Subcutaneous abdominal adipose tissue (tissue), 5 donors: ENCODE data around the gene CYP4F22.
"Not testable (repeated sequence)": the region's sequence is repeated elsewhere in the genome, so short reads cannot be mapped to it uniquely, and the experiment has no call there.

Experiments used
- H3K27ac ChIP-seq: one replicate; pipeline ENCODE4 v1.7.0; 2013; ENCODE audit warnings: low read depth, mild to moderate bottlenecking, inconsistent platforms, low read length, moderate library complexity
- H3K27me3 ChIP-seq, 5 donors: one replicate each; pipeline ENCODE4 v1.7.0; 2013; ENCODE audit warnings: low read length in 5 of 5, inconsistent platforms in 1 of 5; ENCODE audit not compliant: control insufficient read depth in 5 of 5, insufficient read depth in 4 of 5
- H3K36me3 ChIP-seq, 5 donors: one replicate each; pipeline ENCODE4 v1.7.0; 2013; ENCODE audit warnings: low read length in 5 of 5; ENCODE audit not compliant: control insufficient read depth in 5 of 5, insufficient read depth in 5 of 5
- H3K4me1 ChIP-seq, 5 donors: one replicate each; pipeline ENCODE4 v1.7.0; 2013; ENCODE audit warnings: low read length in 5 of 5, mild to moderate bottlenecking in 3 of 5, moderate library complexity in 1 of 5; ENCODE audit not compliant: control insufficient read depth in 5 of 5, insufficient read depth in 5 of 5
- H3K4me3 ChIP-seq, 5 donors: one replicate each; pipeline ENCODE4 v1.7.0; 2013; ENCODE audit warnings: low read length in 5 of 5, low read depth in 1 of 5
- H3K9ac ChIP-seq, 5 donors: one replicate each; pipeline ENCODE4 v1.7.0; 2013; ENCODE audit warnings: low read length in 5 of 5, mild to moderate bottlenecking in 4 of 5, moderate library complexity in 3 of 5
- H3K9me3 ChIP-seq, 5 donors: one replicate each; pipeline ENCODE4 v1.7.0; 2013; ENCODE audit warnings: low read length in 5 of 5; ENCODE audit not compliant: control insufficient read depth in 5 of 5
- donor health status: healthy.
- donor health status: healthy.
- donor health status: healthy.
- donor health status: healthy.
- donor health status: healthy.

Gene CYP4F22

GRCh38 chr19:15587663-15588062 is 79.3 kb downstream of the CYP4F22 start:
- Histone ChIP-seq H3K36me3 (no peaks in the 10 kb centered on the region), H3K27ac (no peak overlapping the region), H3K9ac (no peak overlapping the region), H3K27me3 (peaks cover 11 to 17% (median 16%) of the 10 kb centered on the region in 5 donors), H3K9me3 (peaks cover 0 to 7% (median 5%) of the 10 kb centered on the region in 5 donors), H3K4me3 (no peak overlapping the region), H3K4me1 (peaks cover 0 to 7% (median 3%) of the 10 kb centered on the region in 5 donors)

GRCh38 chr19:15588265-15588664 is 79.9 kb downstream of the CYP4F22 start:
- H3K4me3 ChIP-seq, result no peak overlapping the region
- H3K36me3 ChIP-seq, result no peaks in the 10 kb centered on the region
- H3K27ac ChIP-seq, result no peak overlapping the region
- H3K27me3 ChIP-seq, result peaks cover 11 to 12% (median 12%) of the 10 kb centered on the region in 5 donors
- H3K9ac ChIP-seq, result no peak overlapping the region
- H3K9me3 ChIP-seq, result peaks cover 0 to 7% (median 5%) of the 10 kb centered on the region in 5 donors
- H3K4me1 ChIP-seq, result peaks cover 0 to 7% (median 3%) of the 10 kb centered on the region in 5 donors

DNA sequence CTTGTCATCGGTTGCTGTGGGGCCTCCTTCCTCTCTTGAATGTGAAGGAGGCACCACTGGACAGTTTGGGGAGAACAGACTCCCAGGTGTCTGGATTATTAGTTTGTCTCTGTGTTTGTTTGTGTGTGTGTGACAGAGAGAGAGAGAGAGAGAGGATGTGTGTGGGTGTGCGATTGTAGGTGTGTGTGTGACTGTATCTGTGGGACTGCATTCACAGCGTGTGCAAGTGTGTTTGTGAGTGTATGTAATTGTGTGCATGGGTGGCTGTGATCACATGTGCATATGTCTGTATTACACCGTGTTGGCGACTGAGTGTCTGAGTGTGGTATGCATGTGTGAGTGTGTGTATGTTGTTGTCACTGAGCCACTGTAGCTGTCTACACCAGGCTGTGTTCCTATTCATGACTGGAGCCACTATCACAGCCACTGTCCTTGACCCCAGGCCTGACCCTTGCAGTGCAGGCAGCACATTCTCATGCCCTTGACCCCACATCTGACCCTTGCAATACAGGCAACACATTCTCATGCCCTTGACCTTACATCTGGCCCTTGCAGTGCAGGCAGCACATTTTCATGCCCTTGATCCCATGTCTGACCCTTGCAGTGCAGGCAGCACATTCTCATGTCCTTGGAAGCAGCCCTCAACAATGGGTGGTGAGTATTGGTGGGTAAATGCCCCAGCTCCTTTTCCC is 81.6 kb downstream of the CYP4F22 start:
- H3K27me3 ChIP-seq, result peaks cover 0 to 4% (median 3%) of the 10 kb centered on the region in 5 donors
- no peaks in the 10 kb centered on the region for H3K36me3 ChIP-seq
- H3K4me1 ChIP-seq, result no peaks in the 10 kb centered on the region
- no peak overlapping the region for H3K4me3 ChIP-seq
- no peak overlapping the region for H3K27ac ChIP-seq
- H3K9ac ChIP-seq, result no peak overlapping the region
- peaks cover 0 to 7% (median 5%) of the 10 kb centered on the region in 5 donors for H3K9me3 ChIP-seq

DNA sequence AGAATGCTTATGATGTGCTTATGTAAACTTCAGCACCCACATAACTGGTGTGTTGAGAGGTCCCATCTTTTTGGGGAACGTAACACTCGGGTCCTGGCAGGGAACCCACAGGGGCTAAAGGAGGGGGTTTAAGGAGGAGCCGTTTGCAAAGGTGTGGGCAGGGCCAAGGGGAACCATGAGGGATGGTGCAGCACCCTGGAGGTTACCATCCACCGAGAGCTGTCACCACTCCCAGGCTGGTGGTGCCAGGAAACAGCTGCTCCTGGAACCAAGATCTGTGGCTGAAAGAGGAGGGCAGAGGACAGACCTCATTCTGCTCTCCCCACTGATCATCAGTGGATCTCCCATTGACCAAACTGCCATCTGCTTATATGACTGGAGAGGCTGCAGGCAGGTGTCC is 83.5 kb downstream of the CYP4F22 start:
- Histone ChIP-seq H3K27ac (no peak overlapping the region), H3K4me1 (no peaks in the 10 kb centered on the region), H3K4me3 (no peak overlapping the region), H3K27me3 (peaks cover 0 to 9% (median 3%) of the 10 kb centered on the region in 5 donors), H3K9ac (no peak overlapping the region), H3K36me3 (no peaks in the 10 kb centered on the region), H3K9me3 (peaks cover 0 to 7% (median 5%) of the 10 kb centered on the region in 5 donors)

DNA sequence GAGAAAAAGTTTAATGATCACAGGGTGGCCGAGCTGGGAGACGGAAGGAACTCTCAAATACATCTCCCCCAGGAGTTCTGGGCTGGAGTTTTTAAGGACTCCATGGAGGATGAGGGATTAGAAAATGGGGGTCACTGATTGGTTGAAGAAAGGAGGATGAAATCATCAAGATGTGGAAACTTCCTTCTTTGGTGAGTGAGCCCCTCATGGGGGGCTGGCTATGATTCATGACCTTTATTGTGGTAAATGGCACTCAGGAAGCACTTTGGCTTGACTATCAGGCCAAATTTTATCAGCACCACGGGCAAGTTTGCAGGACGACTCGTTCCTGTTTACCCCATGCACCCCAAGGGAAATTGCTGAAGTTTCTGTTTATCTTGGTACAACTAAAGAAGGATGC is 84.2 kb downstream of the CYP4F22 start:
- H3K27ac ChIP-seq, H3K36me3 ChIP-seq, H3K4me3 ChIP-seq, H3K9me3 ChIP-seq, H3K9ac ChIP-seq, H3K4me1 ChIP-seq, H3K27me3 ChIP-seq: not testable (repeated sequence)

DNA sequence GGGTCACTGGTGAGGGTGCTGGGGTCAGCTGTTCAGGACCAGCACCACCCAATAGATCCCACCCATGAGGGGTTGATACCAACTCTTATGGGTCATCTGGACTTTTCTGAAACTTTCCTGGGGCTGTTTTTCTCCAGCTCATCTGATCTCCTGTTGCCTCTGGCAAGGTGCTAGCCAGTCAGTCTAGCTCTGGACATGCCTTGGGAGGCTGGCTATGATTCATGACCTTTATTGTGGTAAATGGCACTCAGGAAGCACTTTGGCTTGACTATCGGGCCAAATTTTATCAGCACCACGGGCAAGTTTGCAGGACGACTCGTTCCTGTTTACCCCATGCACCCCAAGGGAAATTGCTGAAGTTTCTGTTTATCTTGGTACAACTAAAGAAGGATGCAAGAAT is 85.4 kb downstream of the CYP4F22 start:
- not testable (repeated sequence) for H3K9me3 ChIP-seq, H3K36me3 ChIP-seq, H3K4me3 ChIP-seq, H3K9ac ChIP-seq, H3K27ac ChIP-seq, H3K27me3 ChIP-seq, H3K4me1 ChIP-seq

DNA sequence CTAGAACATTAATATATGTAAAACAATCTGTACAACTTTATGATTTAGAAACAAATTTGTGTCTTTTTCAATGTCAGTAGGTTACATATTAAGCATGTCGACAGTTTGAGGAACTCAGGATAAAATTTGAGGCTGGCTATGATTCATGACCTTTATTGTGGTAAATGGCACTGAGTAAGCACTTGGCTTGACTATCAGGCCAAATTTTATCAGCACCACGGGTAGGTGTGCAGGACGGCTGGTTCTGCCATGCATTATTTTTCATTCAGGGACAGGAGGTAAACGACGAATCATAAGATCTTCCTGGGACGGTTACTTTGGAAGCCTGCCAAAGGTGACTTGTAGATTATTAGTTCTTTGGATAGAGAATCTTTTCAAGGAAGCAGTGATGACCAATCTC is 86.7 kb downstream of the CYP4F22 start:
- H3K4me3 ChIP-seq, result no peak overlapping the region
- H3K27me3 ChIP-seq, result peaks cover 0 to 7% (median 2%) of the 10 kb centered on the region in 5 donors
- H3K27ac ChIP-seq, result no peak overlapping the region
- no peaks in the 10 kb centered on the region for H3K4me1 ChIP-seq
- H3K9ac ChIP-seq, result no peak overlapping the region
- H3K36me3 ChIP-seq, result no peaks in the 10 kb centered on the region
- H3K9me3 ChIP-seq, result peaks cover 0 to 7% (median 5%) of the 10 kb centered on the region in 5 donors
